Lung (tissue), 12 donors: ENCODE results near the gene RBPJ. TPM values are rescaled to one million over a fixed set of nuclear protein-coding genes. Genes with fewer than 3 reads are reported as not detected.

Source experiments
- ATAC-seq: fragments of 200-7000 bp; cut with Tn5 transposase; one replicate; pipeline ENCODE4 v1.9.1; 2020; ENCODE audit warnings: moderate number of reproducible peaks; ENCODE audit not compliant: insufficient read depth, low FRiP score
- DNase-seq, 3 donors: peaks; one replicate each; pipeline ENCODE4 v3.0.0-alpha.2; 2013 to 2017
- H3K27ac ChIP-seq, 2 donors: one replicate each; pipeline ENCODE4 v1.5.1; 2013; ENCODE audit warnings: mild to moderate bottlenecking in 2 of 2, moderate library complexity in 2 of 2, control low read depth in 1 of 2, inconsistent platforms in 1 of 2, low read depth in 1 of 2, low read length in 1 of 2
- H3K27me3 ChIP-seq, 3 donors: one replicate each; pipeline ENCODE4 v1.5.1; 2013; ENCODE audit warnings: low read length in 2 of 3; ENCODE audit not compliant: control insufficient read depth in 3 of 3, insufficient read depth in 3 of 3
- H3K36me3 ChIP-seq, 4 donors: one replicate each; pipeline ENCODE4 v1.5.1; 2013; ENCODE audit warnings: low read length in 4 of 4, mild to moderate bottlenecking in 1 of 4, moderate library complexity in 1 of 4; ENCODE audit not compliant: control insufficient read depth in 4 of 4, insufficient read depth in 4 of 4
- H3K4me1 ChIP-seq, 5 donors: one replicate each; pipeline ENCODE4 v1.5.1; 2013; ENCODE audit warnings: low read length in 5 of 5, mild to moderate bottlenecking in 2 of 5, moderate library complexity in 1 of 5; ENCODE audit not compliant: control insufficient read depth in 5 of 5, insufficient read depth in 5 of 5
- H3K4me3 ChIP-seq: one replicate; pipeline ENCODE4 v1.5.1; 2013; ENCODE audit warnings: mild to moderate bottlenecking, control low read depth, moderate library complexity
- H3K9ac ChIP-seq, 2 donors: one replicate each; pipeline ENCODE4 v1.5.1; 2013; ENCODE audit warnings: low read length in 2 of 2, control low read depth in 1 of 2; ENCODE audit not compliant: insufficient read depth in 1 of 2
- H3K9me3 ChIP-seq, 4 donors: one replicate each; pipeline ENCODE4 v1.5.1; 2013; ENCODE audit warnings: low read length in 3 of 4, mild to moderate bottlenecking in 1 of 4, moderate library complexity in 1 of 4; ENCODE audit not compliant: control insufficient read depth in 4 of 4, insufficient read depth in 3 of 4
- WGBS, 2 donors: extraction: QIAGEN DNeasy Blood & Tissue Kit; methylation state at CpG; one replicate each; pipeline ENCODE4 v1.1.7; 2013; 5-methylcytosine and 5-hydroxymethylcytosine counted together
- polyA plus RNA-seq, 2 donors: library from polyadenylated mRNA; stranded (reverse); fragments of 200-250 nt; gene quantifications; one replicate each; pipeline ENCODE4 v1.2.1, GENCODE V29; 2013
- total RNA-seq, 2 donors: library from RNA; depleted of rRNA in 1 of 2; stranded (reverse); fragments of >200 nt in 1 of 2; gene quantifications; one replicate each; pipeline ENCODE4 v1.2.1, GENCODE V29; 2014 to 2021
- TF ChIP-seq, protein P1 (sequence below): IDR thresholded peaks from 2 replicates; pipeline ENCODE4 v1.5.1; 2012; ENCODE audit warnings: mild to moderate bottlenecking; ENCODE audit errors: control extremely low read depth, extremely low read depth
- donor health status: control.
- donor health status: control.
- donor health status: Bipolar disorder and iron deficiency.
- donor health status: healthy.
- donor health status: DM: yes; HTN: yes; CAD: no.

The RBPJ gene
- total and polyA plus RNA-seq, 4 donors: 39.1 to 130 (median 58.9) TPM

GRCh38 chr4:26368685-26369084 is 47.9 kb downstream of the RBPJ start:
- H3K27ac ChIP-seq: no peak overlapping the region
- H3K27me3 ChIP-seq: no peaks in the 10 kb centered on the region
- no peak for DNase-seq
- H3K4me1 ChIP-seq: peaks cover 2 to 19% (median 6%) of the 10 kb centered on the region in 5 donors
- no peak overlapping the region for H3K9ac ChIP-seq
- ATAC-seq: no peak
- peaks cover 0 to 2% (median 0%) of the 10 kb centered on the region in 4 donors for H3K36me3 ChIP-seq
- no peak overlapping the region for H3K4me3 ChIP-seq
- TF ChIP-seq, protein P1, sequence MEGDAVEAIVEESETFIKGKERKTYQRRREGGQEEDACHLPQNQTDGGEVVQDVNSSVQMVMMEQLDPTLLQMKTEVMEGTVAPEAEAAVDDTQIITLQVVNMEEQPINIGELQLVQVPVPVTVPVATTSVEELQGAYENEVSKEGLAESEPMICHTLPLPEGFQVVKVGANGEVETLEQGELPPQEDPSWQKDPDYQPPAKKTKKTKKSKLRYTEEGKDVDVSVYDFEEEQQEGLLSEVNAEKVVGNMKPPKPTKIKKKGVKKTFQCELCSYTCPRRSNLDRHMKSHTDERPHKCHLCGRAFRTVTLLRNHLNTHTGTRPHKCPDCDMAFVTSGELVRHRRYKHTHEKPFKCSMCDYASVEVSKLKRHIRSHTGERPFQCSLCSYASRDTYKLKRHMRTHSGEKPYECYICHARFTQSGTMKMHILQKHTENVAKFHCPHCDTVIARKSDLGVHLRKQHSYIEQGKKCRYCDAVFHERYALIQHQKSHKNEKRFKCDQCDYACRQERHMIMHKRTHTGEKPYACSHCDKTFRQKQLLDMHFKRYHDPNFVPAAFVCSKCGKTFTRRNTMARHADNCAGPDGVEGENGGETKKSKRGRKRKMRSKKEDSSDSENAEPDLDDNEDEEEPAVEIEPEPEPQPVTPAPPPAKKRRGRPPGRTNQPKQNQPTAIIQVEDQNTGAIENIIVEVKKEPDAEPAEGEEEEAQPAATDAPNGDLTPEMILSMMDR: no peak
- H3K9me3 ChIP-seq: peaks cover 0 to 1% (median 0%) of the 10 kb centered on the region in 4 donors

DNA sequence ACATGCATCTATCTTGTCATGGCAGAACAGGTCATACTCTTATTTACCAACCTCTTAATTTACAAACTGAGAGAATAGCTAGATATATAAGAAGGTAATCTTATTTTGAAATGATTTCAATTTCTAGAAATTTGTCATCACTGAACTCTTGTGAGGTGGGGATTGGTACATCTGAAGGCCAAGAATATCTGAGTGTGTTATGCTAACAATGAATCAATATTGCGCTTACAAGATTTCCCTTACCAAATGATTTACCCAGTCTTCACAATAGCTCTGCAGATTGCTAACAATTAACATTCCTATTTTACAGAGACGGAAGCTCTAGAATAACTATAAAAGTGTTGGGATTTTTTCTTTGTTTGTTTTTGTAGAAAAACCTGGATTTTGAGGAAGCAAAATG is 48.3 kb downstream of the RBPJ start:
- Histone ChIP-seq H3K27ac (no peak overlapping the region), H3K27me3 (no peaks in the 10 kb centered on the region), H3K9me3 (peaks cover 0 to 1% (median 0%) of the 10 kb centered on the region in 4 donors), H3K4me1 (peaks cover 2 to 19% (median 6%) of the 10 kb centered on the region in 5 donors), H3K4me3 (no peak overlapping the region), H3K36me3 (peaks cover 0 to 2% (median 0%) of the 10 kb centered on the region in 4 donors), H3K9ac (no peak overlapping the region)
- TF ChIP-seq, protein P1: no peak
- 97% methylated on average over 2 of the region's 2 CpGs for WGBS, 2 donors
- DNase-seq (no peak), ATAC-seq (no peak)

GRCh38 chr4:26369581-26369980 is 48.8 kb downstream of the RBPJ start:
- H3K27me3 ChIP-seq: no peaks in the 10 kb centered on the region
- no peak overlapping the region for H3K9ac ChIP-seq
- peaks cover 0 to 1% (median 0%) of the 10 kb centered on the region in 4 donors for H3K9me3 ChIP-seq
- TF ChIP-seq, protein P1: no peak
- H3K4me1 ChIP-seq: peaks cover 2 to 19% (median 6%) of the 10 kb centered on the region in 5 donors
- peaks cover 0 to 2% (median 0%) of the 10 kb centered on the region in 4 donors for H3K36me3 ChIP-seq
- no peak for DNase-seq
- no peak overlapping the region for H3K27ac ChIP-seq
- no peak for ATAC-seq
- H3K4me3 ChIP-seq: no peak overlapping the region

DNA sequence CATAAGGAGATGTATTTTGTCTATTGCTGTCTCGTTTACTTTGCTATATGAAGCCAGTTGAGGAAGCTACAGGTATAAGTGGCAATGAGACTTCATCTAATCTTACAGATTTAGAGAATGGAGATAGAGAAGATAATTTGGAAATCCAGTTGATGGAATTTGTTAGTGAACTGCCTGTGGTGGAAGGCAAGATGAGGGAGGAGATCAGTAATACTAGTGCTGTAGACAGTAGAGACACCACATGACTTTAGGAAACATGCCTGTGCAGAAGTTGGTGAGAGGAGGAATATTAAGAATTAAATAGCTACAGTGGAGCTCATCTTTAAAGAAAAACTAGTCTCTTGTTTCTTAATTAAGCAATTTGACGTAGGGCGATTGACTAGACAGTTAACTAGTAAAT is 51.3 kb downstream of the RBPJ start:
- ATAC-seq (no peak), DNase-seq (no peak)
- Histone ChIP-seq H3K4me1 (peaks cover 2 to 27% (median 12%) of the 10 kb centered on the region in 5 donors), H3K27ac (no peak overlapping the region), H3K9me3 (peaks cover 0 to 1% (median 0%) of the 10 kb centered on the region in 4 donors), H3K36me3 (peaks cover 0 to under 1% (median 0%) of the 10 kb centered on the region in 4 donors), H3K27me3 (no peaks in the 10 kb centered on the region), H3K4me3 (no peak overlapping the region), H3K9ac (no peak overlapping the region)
- TF ChIP-seq, protein P1: no peak
- WGBS, 2 donors: 92 to 96% methylated on average over 3 of the region's 3 CpGs
